Stimulated activated CD4-positive, alpha-beta T cell treated with anti-CD3 and anti-CD28 coated beads, Interleukin-15, amount 100 ng/mL, for 1 hour (primary cell): ENCODE results near the gene ARAP3.
A peak's percentile ranks its signal among the peaks of the same experiment; 100 is the strongest.
"Not testable (repeated sequence)": the region's sequence is repeated elsewhere in the genome, so short reads cannot be mapped to it uniquely, and the experiment has no call there.

Experiments used
- DNase-seq, 2 donors: peaks; one replicate each; pipeline ENCODE4 v3.0.0-alpha.2; 2020; ENCODE audit warnings: low read depth in 1 of 2, low spot score in 1 of 2

ARAP3 gene

DNA sequence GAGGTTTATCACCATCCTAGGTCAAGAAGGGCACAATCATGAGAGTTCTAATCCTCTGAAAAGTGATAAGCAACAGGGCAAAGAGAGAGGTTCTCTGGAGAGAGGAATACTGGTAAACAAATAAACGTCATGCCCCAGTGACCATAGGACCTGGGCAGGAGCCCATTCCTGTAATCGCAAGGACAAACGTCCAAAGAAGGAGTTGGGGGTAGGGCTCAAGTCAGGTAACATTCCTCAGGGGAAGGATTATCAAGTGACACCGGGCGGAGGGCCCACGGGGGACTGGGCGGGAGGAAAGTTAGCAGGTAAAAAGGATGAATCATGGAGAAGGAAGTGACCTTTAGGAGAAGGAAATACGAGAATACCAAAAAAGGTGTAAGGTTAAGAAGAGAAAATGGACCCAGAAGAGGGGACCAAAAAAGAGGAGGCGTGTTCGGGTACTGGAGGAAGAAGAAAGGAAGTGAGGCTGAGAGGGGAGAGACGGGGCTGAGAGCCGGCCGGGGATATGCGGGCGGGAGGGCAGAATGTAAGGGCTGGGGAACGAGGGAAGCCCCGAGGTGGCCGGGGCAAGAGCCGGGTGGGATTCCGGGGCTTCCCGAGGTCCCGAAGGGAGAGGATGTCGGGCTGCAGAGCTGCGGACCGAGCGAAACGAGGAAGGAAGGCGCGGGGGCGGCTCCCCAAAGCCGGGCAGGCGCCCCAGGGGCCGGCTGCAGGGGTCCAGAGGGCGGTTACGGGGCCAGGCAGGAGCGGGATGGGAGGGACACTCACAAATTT is 63.8 kb downstream of the ARAP3 start:
- peak in 1 of 2 donors; percentile 42 for DNase-seq

GRCh38 chr5:141617682-141618029 is 64.4 kb downstream of the ARAP3 start:
- no peak for DNase-seq

- DNase-seq = no peak
Observed at GRCh38 chr5:141617128-141617527, 64.9 kb downstream of the ARAP3 start.

DNA sequence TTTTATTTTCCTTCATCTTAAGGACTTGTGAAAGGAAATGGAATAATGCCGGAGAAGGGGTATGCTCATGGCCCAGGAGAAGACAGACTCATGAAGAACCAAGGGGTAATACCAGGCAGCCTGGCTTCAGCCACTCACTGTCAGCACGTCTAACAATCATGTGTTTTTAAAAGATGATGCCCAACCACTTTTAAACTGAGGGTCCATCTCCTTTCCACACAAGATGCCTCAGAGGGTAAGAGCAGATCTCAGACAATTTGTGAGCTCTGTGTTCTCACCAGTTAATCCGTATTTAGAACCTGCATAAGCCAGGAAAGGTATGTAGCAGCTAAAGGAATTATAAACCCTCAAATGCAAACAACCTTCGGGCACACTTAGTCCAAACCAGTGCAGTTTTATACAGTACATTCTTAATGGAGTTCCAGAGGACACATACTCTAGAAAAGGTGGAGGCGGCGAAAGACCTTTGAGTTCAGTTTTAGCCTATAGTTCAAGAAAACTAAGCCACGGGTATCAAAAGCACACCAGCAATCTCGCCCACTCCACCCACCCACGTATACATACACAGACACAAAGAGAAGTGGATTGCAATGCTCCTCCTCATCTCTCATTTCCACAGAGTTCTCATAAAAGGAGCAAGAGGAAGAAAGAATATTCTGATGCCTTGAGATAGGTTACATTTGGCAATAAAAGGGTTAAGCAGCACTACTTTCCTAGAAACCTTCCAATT is 65.9 kb downstream of the ARAP3 start:
- DNase-seq = no peak

DNA sequence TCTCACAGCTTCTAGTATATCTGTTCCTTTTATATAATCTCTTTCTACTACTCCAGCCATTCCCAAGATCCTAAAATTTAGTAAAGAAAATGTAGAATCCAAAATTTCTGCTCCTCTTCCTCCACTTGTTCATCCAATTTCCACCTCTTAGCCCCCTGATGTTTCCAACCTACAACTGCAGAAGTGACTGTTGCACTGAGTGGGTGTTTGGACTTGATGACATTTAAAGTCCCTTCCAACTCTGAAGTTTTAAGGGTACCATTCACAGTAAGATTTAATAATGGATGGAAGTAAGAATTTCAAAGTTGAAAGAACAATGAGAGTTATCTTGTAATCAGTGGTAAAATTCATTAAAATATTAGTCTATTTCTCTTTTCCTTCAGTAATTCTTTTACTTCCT is 68.7 kb downstream of the ARAP3 start:
- no peak for DNase-seq

GRCh38 chr5:141611289-141611688 is 70.7 kb downstream of the ARAP3 start:
- DNase-seq = no peak

DNA sequence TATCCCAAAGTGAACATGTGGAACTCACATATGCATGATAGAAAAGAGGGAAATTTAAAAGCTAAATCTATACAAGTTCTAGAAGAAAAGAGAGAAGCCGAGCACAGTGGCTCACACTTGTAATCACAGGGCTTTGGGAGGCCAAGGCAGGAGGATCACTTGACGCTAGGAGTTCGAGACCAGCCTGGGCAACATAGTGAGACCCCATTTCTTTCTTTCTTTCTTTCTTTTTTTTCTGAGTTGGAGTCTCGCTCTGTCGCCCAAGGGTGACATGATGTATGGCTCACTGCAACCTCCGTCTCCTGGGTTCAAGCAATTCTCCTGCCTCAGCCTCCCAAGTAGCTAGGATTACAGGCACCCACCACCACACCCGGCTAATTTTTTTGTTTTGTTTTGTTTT is 72.1 kb downstream of the ARAP3 start:
- not testable (repeated sequence) for DNase-seq

DNA sequence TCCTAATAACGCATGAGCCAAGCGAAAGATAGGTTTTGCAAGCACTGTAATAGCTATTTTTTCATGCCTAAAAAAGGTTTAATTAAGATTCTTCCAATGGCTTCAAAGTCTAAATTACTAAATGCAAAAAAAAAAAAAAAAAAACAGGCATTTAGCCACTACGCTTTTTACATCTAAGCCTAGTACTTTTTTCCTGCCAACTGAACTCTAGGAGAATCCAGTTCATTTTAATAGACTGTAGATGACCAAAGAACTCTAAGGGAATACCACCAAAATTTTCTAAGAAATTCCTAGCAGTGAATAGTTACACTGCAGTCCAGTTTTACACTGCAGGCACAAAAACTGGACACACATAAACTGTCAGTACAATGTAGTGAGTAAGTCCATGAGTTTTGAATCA is 73.0 kb downstream of the ARAP3 start:
- DNase-seq = no peak

DNA sequence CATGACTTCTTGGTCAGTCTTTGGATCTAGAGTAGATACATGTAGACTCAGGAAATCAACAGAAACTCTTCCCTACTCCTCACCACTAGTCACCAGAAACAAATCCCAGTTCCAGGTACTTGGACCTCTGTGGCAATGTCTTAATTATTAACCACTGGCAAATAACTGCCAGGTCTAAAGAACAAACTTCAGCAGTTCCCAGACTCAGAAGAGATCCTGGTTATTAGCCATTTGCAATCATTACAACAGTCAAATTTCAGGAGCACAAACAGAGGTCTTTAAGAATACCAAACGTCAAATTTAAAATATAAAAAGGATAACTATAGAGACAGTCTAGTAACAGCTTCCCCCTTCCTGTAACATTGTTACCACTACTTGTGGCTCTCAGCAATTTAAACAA is 73.5 kb downstream of the ARAP3 start:
- DNase-seq = no peak

DNA sequence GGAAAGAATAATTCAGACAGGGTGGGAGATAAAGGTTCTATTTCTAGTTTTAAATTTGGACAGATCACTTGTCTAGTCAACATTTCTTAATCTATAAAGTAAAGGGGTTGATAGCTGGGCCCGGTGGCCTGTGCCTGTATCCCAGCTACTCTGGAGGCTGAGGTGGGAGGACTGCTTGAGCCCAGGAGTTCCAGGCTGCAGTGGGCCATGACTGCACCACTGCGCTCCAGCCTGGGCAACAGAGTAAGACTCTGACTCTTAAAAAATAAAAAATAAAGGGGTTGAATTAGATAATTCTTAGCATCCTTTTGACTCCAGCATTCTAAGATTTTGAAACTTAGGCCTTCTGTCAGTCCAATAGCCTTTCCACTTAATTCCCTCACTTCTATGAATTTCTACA is 74.0 kb downstream of the ARAP3 start:
- DNase-seq = no peak

- peak in 1 of 2 donors; percentile 45 for DNase-seq
Observed at GRCh38 chr5:141605523-141606277, 76.3 kb downstream of the ARAP3 start.

DNA sequence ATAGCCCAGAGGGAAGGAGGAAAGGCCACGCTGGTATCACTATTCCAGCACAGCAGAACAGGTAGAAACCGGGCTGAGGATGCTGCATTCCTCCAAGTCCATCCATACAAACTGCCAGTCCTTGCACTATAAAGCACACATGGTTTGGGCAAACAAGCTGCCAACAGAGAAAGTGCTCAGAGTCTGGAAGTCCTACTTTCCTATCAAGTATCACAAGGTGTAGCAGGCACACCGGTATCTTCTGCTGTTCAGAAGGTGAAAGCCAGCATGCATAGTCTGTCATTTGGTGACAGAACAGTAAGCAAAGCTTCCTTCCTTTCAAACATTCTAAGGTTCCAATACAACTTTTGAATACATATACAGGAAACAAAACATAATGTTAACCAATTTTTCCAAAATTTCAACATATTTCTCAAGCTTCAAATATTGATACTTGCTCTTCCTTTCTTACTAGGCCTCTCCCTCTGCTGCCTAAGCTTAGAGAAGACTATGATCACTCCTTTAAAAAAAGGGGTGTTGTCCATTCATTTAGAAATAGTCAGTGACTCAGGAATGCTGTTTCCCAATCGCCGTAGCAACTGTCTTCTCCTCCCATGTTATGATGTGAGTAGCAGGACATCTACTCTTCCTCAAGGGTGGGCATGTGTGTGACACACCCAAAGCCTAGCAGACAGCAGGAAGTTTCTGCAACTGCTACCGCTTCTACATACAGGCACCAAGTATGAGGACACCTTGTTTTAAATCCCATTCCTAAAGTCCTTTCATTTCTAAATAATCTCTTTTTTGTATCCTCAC is 77.9 kb downstream of the ARAP3 start:
- no peak for DNase-seq
